Vagina (tissue), 2 donors: ENCODE measurements around the gene PABPC1L. TPM values are rescaled to one million over a fixed set of nuclear protein-coding genes. Genes with fewer than 3 reads are reported as not detected.

ENCODE experiments used
- DNase-seq, 2 donors: peaks; one replicate each; pipeline ENCODE4 v3.0.0-alpha.2; 2017; ENCODE audit errors: extremely low spot score in 2 of 2
- H3K27ac ChIP-seq: fragments of 200-600 bp; sonication (generic); one replicate; pipeline ENCODE4 v1.5.1; 2019
- H3K27me3 ChIP-seq: fragments of 200-600 bp; sonication (generic); one replicate; pipeline ENCODE4 v1.5.1; 2019
- H3K36me3 ChIP-seq, 2 donors: fragments of 200-600 bp; sonication (generic); one replicate each; pipeline ENCODE4 v1.5.1; 2017 to 2019
- H3K4me1 ChIP-seq: fragments of 200-600 bp; sonication (generic); one replicate; pipeline ENCODE4 v1.5.1; 2019
- H3K4me3 ChIP-seq, 2 donors: fragments of 200-600 bp; sonication (generic); 1 replicate in 1 of 2; 2 replicates in 1 of 2; pipeline ENCODE4 v1.5.1; 2016 to 2019
- H3K9me3 ChIP-seq: fragments of 200-600 bp; sonication (generic); one replicate; pipeline ENCODE4 v1.5.1; 2019
- CTCF ChIP-seq, 3 experiments: fragments of 450-650 bp in 2 of 3; fragments of 200-600 bp in 1 of 3; sonication (generic) in 1 of 3; IDR thresholded peaks; one replicate each; pipeline ENCODE4 v1.5.1; 2017 to 2019; ENCODE audit warnings: antibody characterized with exemption in 3 of 3, mild to moderate bottlenecking in 2 of 3, moderate library complexity in 2 of 3
- POLR2A ChIP-seq, 2 donors: fragments of 450-650 bp; IDR thresholded peaks; one replicate each; pipeline ENCODE4 v1.6.1; 2017; ENCODE audit warnings: antibody characterized with exemption in 2 of 2, mild to moderate bottlenecking in 2 of 2, moderate library complexity in 2 of 2
- POLR2AphosphoS5 ChIP-seq, 2 donors: sonication (generic); formaldehyde crosslinking; IDR thresholded peaks; one replicate each; pipeline ENCODE4 v1.9.0; 2017; ENCODE audit warnings: antibody characterized with exemption in 2 of 2, mild to moderate bottlenecking in 2 of 2, low read depth in 1 of 2; ENCODE audit not compliant: insufficient read depth in 1 of 2
- intact Hi-C: fragments of 100-400 bp; cut with DNase I; formaldehyde crosslinking; loops from one replicate; pipeline ENCODE4 v1.15.1; 2023
- total RNA-seq: library from RNA; depleted of rRNA; stranded (reverse); fragments of >200 nt; gene quantifications from one replicate; pipeline ENCODE4 v1.2.3, GENCODE V29; 2016

The PABPC1L gene
- total RNA-seq, 1 donor from 2014 or later = 19.6 TPM

- peak; percentile 90 for TF ChIP-seq POLR2AphosphoS5 (IDR thresholded peaks at IDR 0.05; ENCODE audit: insufficient read depth in 1 of 2, low read depth in 1 of 2)
- peak in 1 of 2 donors; percentile 44 for TF ChIP-seq POLR2A (IDR thresholded peaks at IDR 0.05)
- no peak for TF ChIP-seq CTCF (IDR thresholded peaks at IDR 0.05)
- DNase-seq = peak in 1 of 2 donors; percentile 92
- Histone ChIP-seq H3K4me1 (peaks cover 17% of the 10 kb centered on the region), H3K36me3 (peaks cover 0 to 10% of the 10 kb centered on the region in 2 donors), H3K27ac (peak within 1 kb of the TSS; percentile 85), H3K4me3 (peak within 1 kb of the TSS; percentile 93 to 95), H3K27me3 (no peaks in the 10 kb centered on the region), H3K9me3 (no peaks in the 10 kb centered on the region)
- intact Hi-C loops = no loop called here
Observed at GRCh38 chr20:44960103-44960852, 50.4 kb downstream of the PABPC1L start, which contains the start of gene TOMM34. Gene TOMM34, minus strand, starts transcription at chr20:44960397. Its CDS starts 64 bp downstream, at chr20:44960333.

DNA sequence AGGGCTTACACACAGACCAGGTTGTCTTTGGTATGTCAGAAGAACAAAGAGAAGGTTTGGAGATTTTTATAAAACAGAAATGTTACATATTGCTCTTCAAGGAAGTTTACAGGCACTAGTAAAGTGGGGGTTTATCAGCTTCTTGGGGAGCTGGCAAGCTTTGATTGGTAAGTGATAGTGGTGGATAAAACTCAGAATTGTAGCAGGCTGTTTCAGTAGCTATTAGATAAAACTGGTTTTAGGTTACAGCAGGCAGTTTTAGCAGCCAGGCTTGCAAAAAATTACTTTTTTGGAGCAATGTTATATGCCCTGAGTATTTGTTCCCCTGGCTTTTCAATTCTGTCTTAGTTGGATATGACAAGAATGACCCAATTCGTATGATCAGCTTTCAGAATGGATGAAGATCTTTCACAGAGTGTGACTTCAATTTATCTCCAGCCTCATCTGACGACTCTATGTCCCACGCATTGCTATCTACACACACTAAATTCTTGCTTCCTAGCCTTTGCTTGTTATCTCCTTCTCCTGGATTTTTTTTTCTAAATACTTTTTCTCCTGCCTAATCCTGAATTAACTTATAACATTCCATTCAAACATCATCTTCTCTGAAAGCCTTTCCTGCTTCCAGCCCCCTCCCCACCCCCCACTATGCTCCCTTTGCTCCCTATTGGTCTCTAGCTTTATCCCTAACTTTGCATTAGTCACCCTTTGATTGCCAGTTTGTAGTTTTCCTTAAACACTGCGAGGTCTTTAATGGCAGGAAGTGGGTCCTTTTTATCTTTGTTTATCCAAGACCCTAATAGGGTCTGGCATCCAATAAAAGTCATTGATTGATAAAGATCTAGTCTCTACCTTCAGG is 51.4 kb downstream of the PABPC1L start:
- Histone ChIP-seq H3K27ac (peak overlapping the region; percentile 85), H3K4me1 (peaks cover 25% of the 10 kb centered on the region), H3K27me3 (no peaks in the 10 kb centered on the region), H3K9me3 (no peaks in the 10 kb centered on the region), H3K36me3 (peaks cover 0 to under 1% of the 10 kb centered on the region in 2 donors), H3K4me3 (peak overlapping the region in 1 of 2 donors; percentile 95)
- no peak for DNase-seq
- no peak for TF ChIP-seq POLR2AphosphoS5 (IDR thresholded peaks at IDR 0.05; ENCODE audit: insufficient read depth in 1 of 2, low read depth in 1 of 2)
- intact Hi-C loops = no loop called here

DNA sequence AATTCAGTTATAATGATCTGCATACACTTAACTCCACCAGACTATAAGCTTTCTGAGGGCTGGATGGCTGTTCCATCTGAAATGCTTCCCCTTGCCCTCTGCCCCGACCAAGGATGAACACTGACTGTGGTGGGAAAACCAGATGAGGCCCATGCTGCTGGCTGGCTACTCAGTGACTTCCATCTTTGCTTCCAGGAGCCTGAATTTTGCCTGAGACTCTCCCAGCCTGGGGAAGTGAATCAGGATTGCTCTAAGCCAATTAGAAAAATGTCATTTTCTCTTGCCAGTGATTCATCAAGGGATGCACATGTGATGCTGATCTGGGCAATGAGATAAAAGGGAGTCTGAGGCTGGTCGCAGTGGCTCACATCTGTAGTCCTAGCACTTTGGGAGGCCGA is 52.0 kb downstream of the PABPC1L start:
- Histone ChIP-seq H3K9me3 (no peaks in the 10 kb centered on the region), H3K4me3 (no peak overlapping the region), H3K36me3 (no peaks in the 10 kb centered on the region), H3K27ac (no peak overlapping the region), H3K4me1 (peaks cover 27% of the 10 kb centered on the region), H3K27me3 (no peaks in the 10 kb centered on the region)
- DNase-seq = no peak
- intact Hi-C loops = no loop called here
- TF ChIP-seq POLR2A (IDR thresholded peaks at IDR 0.05) (no peak), CTCF (IDR thresholded peaks at IDR 0.05) (no peak), POLR2AphosphoS5 (IDR thresholded peaks at IDR 0.05; ENCODE audit: insufficient read depth in 1 of 2, low read depth in 1 of 2) (no peak)

DNA sequence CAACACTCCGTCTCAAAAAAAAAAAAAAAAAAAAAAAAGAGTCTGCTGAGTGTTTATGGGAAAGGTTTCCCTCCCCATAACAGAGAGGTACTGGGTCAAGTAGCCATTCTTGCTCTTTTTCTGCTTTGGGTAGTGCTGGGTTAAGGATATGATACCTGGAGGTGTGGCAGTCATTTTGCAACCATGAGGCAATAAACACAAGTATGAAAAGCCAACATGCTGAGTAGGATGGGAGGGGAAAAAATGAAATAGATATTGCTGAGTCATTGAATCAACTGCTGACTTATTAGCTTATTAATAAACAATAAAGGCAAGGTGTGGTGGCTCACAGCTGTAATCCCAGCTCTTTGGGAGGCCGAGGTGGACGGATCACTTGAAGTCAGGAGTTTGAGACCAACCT is 52.6 kb downstream of the PABPC1L start:
- Histone ChIP-seq H3K4me1 (peaks cover 34% of the 10 kb centered on the region), H3K9me3 (no peaks in the 10 kb centered on the region), H3K27ac (no peak overlapping the region), H3K36me3 (no peaks in the 10 kb centered on the region), H3K4me3 (no peak overlapping the region), H3K27me3 (no peaks in the 10 kb centered on the region)
- no peak for TF ChIP-seq POLR2AphosphoS5 (IDR thresholded peaks at IDR 0.05; ENCODE audit: insufficient read depth in 1 of 2, low read depth in 1 of 2)
- TF ChIP-seq POLR2A (IDR thresholded peaks at IDR 0.05) = no peak
- no peak for TF ChIP-seq CTCF (IDR thresholded peaks at IDR 0.05)
- intact Hi-C loops = no loop called here
- DNase-seq = no peak

- DNase-seq = no peak
- TF ChIP-seq POLR2A (IDR thresholded peaks at IDR 0.05) (no peak), CTCF (IDR thresholded peaks at IDR 0.05) (no peak), POLR2AphosphoS5 (IDR thresholded peaks at IDR 0.05; ENCODE audit: insufficient read depth in 1 of 2, low read depth in 1 of 2) (no peak)
- Histone ChIP-seq H3K27me3 (no peaks in the 10 kb centered on the region), H3K36me3 (no peaks in the 10 kb centered on the region), H3K4me3 (no peak overlapping the region), H3K4me1 (peaks cover 43% of the 10 kb centered on the region), H3K9me3 (no peaks in the 10 kb centered on the region), H3K27ac (no peak overlapping the region)
- intact Hi-C loops = no loop called here
Observed at GRCh38 chr20:44963325-44964215, 53.7 kb downstream of the PABPC1L start.
